ENCODE results near the gene ICE1. TPM values are rescaled to one million over a fixed set of nuclear protein-coding genes. Genes with fewer than 3 reads are reported as not detected.

The ICE1 gene
- total and polyA plus RNA-seq, 9 of the 15 experiments (the other 6 are each of a cell fraction or from before 2014, with no cell fraction given), result 4.9 to 47.4 (median 28.2) TPM

GRCh38 chr5:5487585-5488360 is 65.3 kb downstream of the ICE1 start:
- no peak for TF ChIP-seq ZMIZ1 (IDR thresholded peaks at IDR 0.05; ENCODE audit: low read depth in 2 of 2, low read length in 2 of 2)
- TF ChIP-seq FIP1L1 (IDR thresholded peaks at IDR 0.05; ENCODE audit: low read depth, low read length, poor library complexity, severe bottlenecking), result no peak
- TF ChIP-seq PCBP1 (IDR thresholded peaks at IDR 0.05; ENCODE audit: low read depth, low read length, poor library complexity, severe bottlenecking), result no peak
- TF ChIP-seq E2F8 (IDR thresholded peaks at IDR 0.05; ENCODE audit: low read depth, partially characterized antibody), result no peak
- no peak for TF ChIP-seq RBM25 (IDR thresholded peaks at IDR 0.05; ENCODE audit: low read depth, low read length, severe bottlenecking)
- Histone ChIP-seq H4K20me1 (replicated peaks; ENCODE audit: control insufficient read depth, insufficient read depth, low read length) (no peaks in the 10 kb centered on the region; the same call in 1 of the 2 replicates), H3K4me1 (replicated peaks in 1 of 2; ENCODE audit: control insufficient read depth in 2 of 2, insufficient read depth in 2 of 2, low read length in 2 of 2) (no peaks in the 10 kb centered on the region), H3K4me3 (no peak overlapping the region), H3K36me3 (ENCODE audit: control insufficient read depth, insufficient read depth, low read length) (peaks cover 51% of the 10 kb centered on the region), H3K27me3 (ENCODE audit: control insufficient read depth in 2 of 2, insufficient read depth in 2 of 2, low read length in 2 of 2) (no peaks in the 10 kb centered on the region), H3K4me2 (ENCODE audit: insufficient read depth, low read length) (no peak overlapping the region), H3K27ac (ENCODE audit: extremely low read depth, low read depth, low read length) (no peak overlapping the region), H2AFZ (ENCODE audit: low read depth, low read length) (no peak overlapping the region), H3K9me1 (ENCODE audit: control insufficient read depth, insufficient read depth, low read length) (no peaks in the 10 kb centered on the region), H3K9ac (ENCODE audit: insufficient read depth in 1 of 2, low read depth in 2 of 2, low read length in 2 of 2) (no peak overlapping the region), H3K9me3 (replicated peaks; ENCODE audit: control insufficient read depth, insufficient read depth, low read depth, low read length) (no peaks in the 10 kb centered on the region), H3K79me2 (ENCODE audit: control insufficient read depth, insufficient read depth, low read length) (no peaks in the 10 kb centered on the region)
- 79% methylated on average over 3 of the region's 3 CpGs for WGBS (ENCODE audit: insufficient coverage, low coverage, missing lambda C conversion rate)
- DNase-seq (ENCODE audit: extremely low read depth in 1 of 4, low spot score in 3 of 4) (no peak), FAIRE-seq (no peak), ATAC-seq (no peak)
- BruUV-seq (replicated peaks), result no TSS peak
- in situ Hi-C loops (cut with MboI) (loop anchor here (25.0 kb wide), 1 partner anchor 1250 kb away; no protein-coding TSS in a partner anchor), intact Hi-C loops (cut with micrococcal nuclease) (no loop called here)
- ChIA-PET CTCF (ENCODE audit: low intra/inter-chr PET ratio) (no interaction called here), POLR2A (no interaction called here)

Data from K562 (cell line).